Mucosa of descending colon (tissue), 3 donors: ENCODE data around the gene MAK. TPM values are rescaled to one million over a fixed set of nuclear protein-coding genes. Genes with fewer than 3 reads are reported as not detected.

Experiments used
- ATAC-seq: fragments of 200-7000 bp; cut with Tn5 transposase; one replicate; pipeline ENCODE4 v1.9.1; 2020; ENCODE audit warnings: mild to moderate bottlenecking, moderate library complexity
- DNase-seq, 3 donors: peaks; one replicate each; pipeline ENCODE4 v3.0.0-alpha.2; 2020
- H3K36me3 ChIP-seq: fragments of 200-600 bp; one replicate; pipeline ENCODE4 v1.8.0; 2021; ENCODE audit warnings: low read depth, mild to moderate bottlenecking
- H3K4me1 ChIP-seq: fragments of 200-600 bp; one replicate; pipeline ENCODE4 v1.8.0; 2021; ENCODE audit warnings: low read depth, mild to moderate bottlenecking
- H3K4me3 ChIP-seq: fragments of 200-600 bp; one replicate; pipeline ENCODE4 v1.8.0; 2021; ENCODE audit warnings: mild to moderate bottlenecking
- H3K9me3 ChIP-seq: fragments of 200-600 bp; one replicate; pipeline ENCODE4 v1.8.0; 2021; ENCODE audit warnings: mild to moderate bottlenecking
- CTCF ChIP-seq: fragments of 200-600 bp; IDR thresholded peaks from one replicate; pipeline ENCODE4 v1.8.0; 2022; ENCODE audit warnings: antibody characterized with exemption, mild to moderate bottlenecking
- intact Hi-C, 2 donors: fragments of 100-400 bp; cut with DNase I in 1 of 2; cut with micrococcal nuclease in 1 of 2; formaldehyde crosslinking; loops; one replicate each; pipeline versions ENCODE4 v1.11.0 to v1.11.1; 2022; cut with DNase I, micrococcal nuclease
- total RNA-seq, 3 donors: library from RNA; stranded (reverse); fragmentation: NEBNext Ultra II Directional in 2 of 3; extraction: Animal tissue kit (Norgen Biotek cat#: 25700) in 2 of 3; gene quantifications; one replicate each; pipeline versions ENCODE4 v1.2.1 to v1.2.4, GENCODE V29; 2021 to 2023
- donor health status: DM: no; HTN: no; CAD: no; lungs with moderate emphysema.
- donor health status: DM: no; HTN: no; CAD: no.
- donor health status: DM: no; HTN: yes; CAD: no.

Gene MAK
- total RNA-seq, 3 donors from 2014 or later, result not detected

GRCh38 chr6:10740061-10740460 lies 98.3 kb downstream of the MAK start:
- H3K4me1 ChIP-seq, result no peaks in the 10 kb centered on the region
- ATAC-seq (no peak), DNase-seq (no peak)
- no peaks in the 10 kb centered on the region for H3K36me3 ChIP-seq
- no peak for TF ChIP-seq CTCF
- intact Hi-C loops, result no loop called here
- no peak overlapping the region for H3K4me3 ChIP-seq
- no peaks in the 10 kb centered on the region for H3K9me3 ChIP-seq

GRCh38 chr6:10736731-10737130 lies 101.6 kb downstream of the MAK start:
- no peaks in the 10 kb centered on the region for H3K4me1 ChIP-seq
- DNase-seq (no peak), ATAC-seq (no peak)
- H3K9me3 ChIP-seq, result no peaks in the 10 kb centered on the region
- TF ChIP-seq CTCF, result no peak
- intact Hi-C loops, result no loop called here
- H3K36me3 ChIP-seq, result no peaks in the 10 kb centered on the region
- H3K4me3 ChIP-seq, result no peak overlapping the region

- ATAC-seq, result no peak
- intact Hi-C loops, result no loop called here
- Histone ChIP-seq H3K9me3 (no peaks in the 10 kb centered on the region), H3K4me1 (no peaks in the 10 kb centered on the region), H3K4me3 (no peak overlapping the region), H3K36me3 (no peaks in the 10 kb centered on the region)
- no peak for DNase-seq
- TF ChIP-seq CTCF, result no peak
Measured at GRCh38 chr6:10733863-10734262, 104.5 kb downstream of the MAK start.

- no peak for TF ChIP-seq CTCF
- no peak for DNase-seq
- Histone ChIP-seq H3K4me3 (no peak overlapping the region), H3K9me3 (no peaks in the 10 kb centered on the region), H3K4me1 (no peaks in the 10 kb centered on the region), H3K36me3 (no peaks in the 10 kb centered on the region)
- intact Hi-C loops, result no loop called here
- ATAC-seq, result no peak
Measured at GRCh38 chr6:10733151-10733715, 105.1 kb downstream of the MAK start.

GRCh38 chr6:10730254-10730653 lies 108.1 kb downstream of the MAK start:
- no peak overlapping the region for H3K4me3 ChIP-seq
- intact Hi-C loops, result no loop called here
- no peaks in the 10 kb centered on the region for H3K4me1 ChIP-seq
- ATAC-seq, result no peak
- no peaks in the 10 kb centered on the region for H3K36me3 ChIP-seq
- TF ChIP-seq CTCF, result no peak
- H3K9me3 ChIP-seq, result no peaks in the 10 kb centered on the region
- DNase-seq, result no peak

- intact Hi-C loops, result no loop called here
- H3K9me3 ChIP-seq, result no peaks in the 10 kb centered on the region
- H3K36me3 ChIP-seq, result no peaks in the 10 kb centered on the region
- peaks cover 13% of the 10 kb centered on the region for H3K4me1 ChIP-seq
- no peak for TF ChIP-seq CTCF
- H3K4me3 ChIP-seq, result no peak overlapping the region
- ATAC-seq (no peak), DNase-seq (no peak)
Measured at GRCh38 chr6:10725716-10726115, 112.6 kb downstream of the MAK start.
